Dedifferentiated amniotic fluid mesenchymal stem cell (primary cell): Measurements from ENCODE around the gene KSR2.

Experiments used
- DNase-seq: peaks from one replicate; pipeline ENCODE4 v3.0.0-alpha.2; 2016; ENCODE audit errors: extremely low spot score

The KSR2 gene

DNA sequence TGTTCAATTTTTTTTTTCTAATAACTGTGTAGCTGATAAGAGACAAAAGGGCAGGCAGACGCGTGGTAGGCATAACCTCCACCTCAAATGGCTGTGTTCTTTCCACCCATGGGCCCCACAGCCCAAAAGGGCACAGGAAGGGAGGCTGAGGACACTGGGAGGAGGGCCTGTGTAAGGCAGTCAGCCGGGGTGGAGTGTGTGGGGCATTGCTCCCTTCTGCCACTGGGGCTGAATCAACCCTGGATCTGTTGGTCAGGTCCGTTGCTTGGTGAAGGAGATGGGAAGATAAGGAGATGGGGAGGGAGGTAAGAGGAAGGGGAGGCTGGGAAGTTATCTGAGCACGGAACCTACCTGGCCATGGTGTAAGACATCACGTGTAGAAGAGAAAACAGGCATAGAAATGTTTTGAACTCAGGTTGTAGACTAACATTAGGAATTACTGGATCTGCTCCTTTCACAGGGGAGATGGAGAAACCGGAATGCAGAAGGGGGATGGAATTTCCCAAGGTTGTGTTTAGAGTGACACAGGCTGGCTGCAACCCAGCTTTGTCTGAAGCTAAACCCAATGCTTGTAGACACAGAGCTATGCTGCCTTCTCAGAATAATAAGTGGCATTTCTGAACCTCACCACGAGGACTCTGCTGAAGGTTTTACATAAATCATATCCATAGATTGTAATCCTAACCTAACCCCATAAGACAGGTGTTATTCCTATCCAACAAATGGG lies 468.9 kb downstream of the KSR2 start:
- DNase-seq, result no peak

DNA sequence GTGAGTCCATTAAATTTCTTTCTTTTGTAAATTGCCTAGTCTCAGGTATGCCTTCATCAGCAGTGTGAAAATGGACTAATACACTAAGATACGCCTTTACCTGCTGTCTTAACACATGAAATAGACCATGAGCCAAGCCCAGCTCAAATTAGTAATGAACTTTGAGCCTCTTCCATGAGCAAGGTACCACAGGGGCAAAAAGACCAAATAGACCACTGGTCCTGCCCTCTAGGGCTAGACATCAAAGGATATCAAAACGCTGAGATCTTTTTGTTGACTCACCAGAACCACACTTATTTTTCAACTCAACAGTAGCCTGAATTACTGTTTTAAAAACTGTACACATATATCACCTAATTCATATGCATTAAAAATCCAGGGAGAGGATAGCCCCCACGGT lies 469.9 kb downstream of the KSR2 start:
- DNase-seq, result no peak

DNA sequence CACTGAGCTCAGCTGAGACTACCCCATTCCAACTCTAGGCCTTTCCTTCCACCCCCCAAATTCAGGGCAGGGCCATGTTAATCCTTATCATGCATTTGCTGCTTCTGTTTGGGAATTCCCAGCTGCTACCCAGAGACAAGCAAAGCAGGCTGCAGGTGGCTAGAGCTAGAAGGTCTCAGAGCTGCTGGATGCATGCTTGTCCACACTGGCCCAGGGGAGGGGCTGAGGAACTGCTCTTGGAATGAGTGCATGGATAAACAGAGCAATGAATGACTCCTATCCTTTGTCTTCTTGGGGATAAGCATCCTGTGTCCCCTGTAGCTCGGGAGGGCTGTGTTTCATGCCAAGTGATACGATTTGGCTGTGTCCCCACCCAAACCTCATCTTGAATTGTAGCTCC lies 470.5 kb downstream of the KSR2 start:
- no peak for DNase-seq

DNA sequence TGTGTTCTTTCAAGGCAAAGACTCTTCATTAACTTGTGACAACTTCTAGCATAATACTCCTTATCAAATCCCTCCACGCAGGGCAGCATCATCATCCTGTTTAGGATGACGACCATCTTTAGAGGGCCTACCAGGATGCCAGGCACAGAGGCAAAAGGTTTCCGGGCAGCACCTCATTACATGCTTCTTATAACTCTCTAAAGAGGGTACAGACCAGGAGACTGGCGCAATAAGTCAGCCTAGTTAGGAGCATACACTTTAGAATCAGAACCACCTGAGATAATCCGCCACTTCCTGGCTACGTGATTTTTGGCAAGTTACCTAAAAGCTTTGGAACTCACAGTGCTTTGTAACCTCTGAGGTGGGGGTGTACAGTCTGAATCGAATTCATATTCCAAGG lies 471.4 kb downstream of the KSR2 start:
- no peak for DNase-seq

DNA sequence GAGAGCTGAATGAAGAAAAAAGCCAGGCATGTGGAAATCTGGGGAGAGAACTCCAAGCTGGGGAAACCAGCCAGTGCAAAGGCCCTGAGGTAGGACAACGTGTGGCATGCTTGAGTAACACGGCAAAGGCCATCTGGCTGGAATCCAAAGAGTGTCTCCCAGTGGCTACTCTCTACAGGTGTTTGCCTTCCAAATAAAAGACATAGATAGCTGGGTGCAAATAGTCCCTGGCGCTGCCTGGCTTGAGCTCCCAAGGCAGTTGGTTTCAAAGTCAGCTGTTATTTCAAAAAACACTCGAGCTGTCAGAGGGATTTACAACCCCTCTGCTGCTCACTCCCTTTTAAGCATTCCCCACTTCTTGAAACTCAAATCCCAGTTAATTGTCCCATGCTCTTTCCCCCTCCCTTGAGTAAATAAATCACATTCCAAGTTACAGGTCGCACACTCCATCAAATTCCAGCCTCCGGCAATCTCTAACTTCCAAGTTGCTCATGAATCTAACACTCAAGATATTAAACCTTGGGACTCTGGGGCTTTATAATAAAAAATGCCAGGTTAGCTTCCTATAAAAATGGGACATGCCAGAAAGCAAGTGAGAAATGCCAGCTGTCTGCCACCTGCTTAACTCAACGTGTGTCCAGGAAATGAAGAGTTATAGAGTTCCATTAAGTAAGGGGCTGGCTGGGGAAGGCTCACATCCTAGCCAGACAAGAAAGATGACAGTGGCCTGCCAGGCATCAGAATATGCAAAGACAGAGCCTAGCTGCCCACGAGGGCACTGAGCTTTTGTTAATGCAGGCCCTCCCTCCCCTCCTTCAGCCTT lies 473.7 kb downstream of the KSR2 start:
- no peak for DNase-seq

DNA sequence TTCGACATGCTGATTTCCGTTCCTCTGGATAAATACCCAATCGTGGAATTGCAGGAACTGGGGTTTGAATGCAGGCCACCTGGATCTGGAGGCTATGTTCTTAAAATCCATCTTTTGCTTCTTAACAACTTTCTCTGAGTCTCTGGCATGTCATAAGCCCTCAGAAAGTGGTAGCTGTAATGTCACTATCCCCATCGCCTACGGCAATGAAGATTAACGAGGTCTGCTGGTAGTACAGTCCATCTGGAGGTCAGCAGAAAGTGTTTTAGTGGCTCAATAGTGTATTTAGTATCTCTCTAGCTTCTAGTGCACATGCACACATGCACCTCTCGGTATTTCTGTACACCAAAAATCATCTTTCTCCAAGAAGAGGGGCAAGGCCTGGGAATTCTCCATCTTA lies 477.1 kb downstream of the KSR2 start:
- DNase-seq, result no peak

DNA sequence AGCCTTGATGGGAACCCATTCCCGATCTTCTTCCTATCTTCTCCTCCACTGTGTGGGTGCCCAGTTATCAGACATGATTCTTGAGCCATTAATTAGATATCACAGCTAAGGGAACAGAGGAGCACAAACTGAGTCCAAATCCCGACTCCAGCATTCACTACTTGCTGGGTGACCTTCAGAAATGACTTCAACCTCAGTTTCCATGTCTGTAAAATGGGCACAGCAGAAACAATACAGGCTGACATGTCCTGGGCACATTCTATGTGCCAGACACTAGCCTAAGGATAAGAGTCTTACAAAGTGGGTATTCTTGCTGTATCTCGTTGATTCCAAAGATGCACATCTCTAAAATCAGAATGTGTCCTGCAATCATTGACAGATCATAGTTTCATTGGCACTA lies 478.7 kb downstream of the KSR2 start:
- no peak for DNase-seq

DNA sequence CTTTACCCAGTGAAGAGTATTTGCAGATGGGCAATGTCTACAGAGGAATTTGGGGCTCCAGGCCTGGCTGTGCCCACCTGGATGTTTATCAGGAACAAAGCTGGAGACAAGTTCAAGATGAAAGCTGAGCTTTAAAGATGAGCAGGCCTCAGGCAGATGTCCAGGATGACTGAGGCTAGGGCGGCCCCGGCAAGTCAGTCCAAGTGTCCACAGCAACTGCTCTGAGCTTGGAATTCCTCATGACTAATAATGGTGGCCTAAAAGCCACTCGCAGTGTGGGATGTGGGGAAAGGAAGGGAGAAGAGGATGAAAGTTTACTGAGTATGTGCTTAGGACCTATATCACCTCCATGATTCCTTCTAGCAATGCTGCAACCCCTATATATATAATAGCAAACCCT lies 479.1 kb downstream of the KSR2 start:
- DNase-seq, result no peak

DNA sequence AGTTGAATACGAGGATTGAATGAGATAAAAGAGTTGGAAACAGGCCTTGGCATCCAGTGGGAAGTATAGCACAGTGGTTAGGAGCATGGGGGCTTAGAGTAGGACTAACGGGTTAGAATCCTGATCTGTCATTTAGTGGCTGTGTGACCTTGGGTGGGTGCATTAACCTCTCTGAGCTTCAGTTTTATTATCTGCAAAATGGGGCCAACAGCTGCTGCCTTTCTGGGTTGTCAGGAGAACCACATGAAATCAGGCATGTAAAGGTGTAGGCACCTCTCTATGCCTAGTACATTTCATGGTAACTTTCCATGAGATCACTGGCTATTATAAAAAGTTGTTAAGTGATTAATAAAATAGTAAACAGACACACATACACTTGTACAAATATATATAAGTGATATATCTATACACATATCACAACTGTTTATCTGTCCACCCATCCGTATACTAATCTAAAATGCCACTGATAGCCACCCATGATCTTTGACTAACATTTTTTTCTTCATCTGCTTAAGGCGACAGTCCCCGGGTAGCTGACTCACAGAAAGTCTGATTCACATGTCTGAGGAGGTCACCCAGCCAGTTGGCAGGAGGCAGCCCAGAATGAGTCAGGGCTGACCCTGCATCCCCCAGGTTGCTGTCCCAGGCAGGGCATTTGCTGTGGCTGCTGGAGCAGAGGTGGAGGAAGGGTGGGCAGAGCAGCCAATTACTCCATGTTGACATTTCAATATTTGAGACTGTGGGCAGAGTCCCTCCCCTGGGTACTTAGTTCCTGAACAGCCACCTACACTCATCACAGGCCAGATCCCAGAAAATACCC lies 481.7 kb downstream of the KSR2 start:
- no peak for DNase-seq

DNA sequence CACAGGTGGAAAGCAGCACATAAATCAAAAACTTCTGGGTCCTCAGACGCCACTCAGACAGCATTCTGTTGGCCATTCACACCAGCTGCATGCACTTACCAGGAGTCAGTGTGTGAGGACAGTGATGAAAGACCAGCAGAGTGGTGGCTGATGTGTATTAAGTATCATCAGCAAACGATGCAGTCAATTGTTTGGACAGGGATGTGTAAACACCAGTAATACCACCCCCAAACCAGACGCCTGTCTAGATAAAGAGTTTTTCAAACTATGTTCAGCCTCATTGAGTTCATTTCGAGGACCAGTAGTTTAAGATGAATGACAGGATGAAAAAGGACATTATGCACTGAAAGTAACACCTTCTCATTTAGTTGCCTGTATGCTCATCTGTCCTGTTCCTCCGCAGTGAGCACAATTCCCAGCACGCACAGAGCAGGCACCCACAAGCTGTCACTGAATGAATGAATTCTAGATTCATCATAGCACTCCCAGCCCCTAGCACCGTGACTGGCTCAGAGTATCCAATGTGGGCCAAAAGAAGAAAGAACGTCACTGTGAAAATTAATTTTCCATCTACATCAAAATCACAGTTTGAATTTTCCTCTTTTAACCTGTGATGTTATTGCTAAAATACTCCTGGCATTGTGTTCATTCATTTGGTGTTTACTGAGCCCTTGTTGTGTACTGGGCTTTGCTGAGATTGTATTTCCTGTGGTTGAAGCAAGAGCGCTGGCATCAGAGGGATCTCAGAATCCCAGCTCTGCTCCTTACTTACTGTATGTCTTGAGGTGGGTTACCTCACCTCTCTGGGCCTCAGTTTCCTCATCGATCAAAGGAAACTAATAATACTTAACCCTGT lies 482.6 kb downstream of the KSR2 start:
- no peak for DNase-seq

DNA sequence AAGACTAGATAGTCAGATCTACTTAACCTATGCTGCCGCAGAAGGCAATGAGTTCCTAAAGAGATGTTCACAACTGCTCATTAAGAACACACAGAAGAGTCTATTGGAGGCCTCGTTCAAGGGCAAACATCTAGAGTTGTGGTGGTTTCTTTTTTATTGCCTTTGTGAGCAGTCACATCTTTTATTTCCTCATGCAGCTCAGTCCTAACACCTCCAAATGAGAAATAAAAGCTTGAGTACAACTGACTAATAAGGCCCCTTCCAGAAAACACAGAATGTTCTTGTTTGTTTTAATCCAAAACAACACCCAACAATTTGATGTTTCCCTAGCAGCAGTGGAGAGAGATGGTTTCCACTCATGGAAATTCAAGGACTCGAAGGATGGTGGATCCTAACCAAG lies 483.9 kb downstream of the KSR2 start:
- DNase-seq, result no peak

DNA sequence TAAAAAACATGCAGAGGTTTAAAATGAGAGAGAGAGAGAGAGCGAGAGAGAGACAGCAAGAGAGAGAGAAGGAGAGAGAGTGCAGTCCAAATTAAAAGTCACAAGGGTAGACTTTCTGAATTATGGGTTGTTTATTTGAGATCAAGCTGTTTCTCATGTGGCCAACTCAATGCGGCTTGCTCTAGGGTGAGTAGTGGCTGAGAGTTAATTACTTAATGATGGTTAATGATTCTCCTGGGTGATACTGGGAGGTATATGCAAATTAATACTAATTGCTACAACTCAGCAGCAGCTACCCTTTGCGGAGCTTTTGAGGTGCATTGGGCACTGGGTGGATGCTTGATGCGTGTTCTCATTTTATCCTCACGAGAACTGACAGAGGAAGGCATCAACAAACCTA lies 485.3 kb downstream of the KSR2 start:
- no peak for DNase-seq

DNA sequence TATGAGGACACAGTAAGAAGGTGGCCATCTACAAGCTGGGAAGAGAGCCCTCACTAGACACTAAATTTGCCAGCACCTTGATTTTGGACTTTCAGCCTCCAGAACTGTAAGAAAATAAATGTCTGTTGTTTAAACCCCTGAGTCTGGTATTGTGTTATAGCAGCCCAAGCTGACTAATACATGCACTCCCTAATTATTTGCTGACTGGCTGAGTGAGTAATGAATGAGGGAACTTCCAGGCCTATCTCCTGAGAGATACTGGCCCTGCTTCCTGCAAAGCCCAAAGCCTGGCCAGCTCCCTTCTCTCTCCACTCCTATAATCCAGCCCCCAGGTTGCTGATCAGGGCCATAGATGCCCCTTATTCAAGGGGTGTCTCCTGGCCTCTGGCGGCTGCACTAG lies 487.3 kb downstream of the KSR2 start:
- no peak for DNase-seq

DNA sequence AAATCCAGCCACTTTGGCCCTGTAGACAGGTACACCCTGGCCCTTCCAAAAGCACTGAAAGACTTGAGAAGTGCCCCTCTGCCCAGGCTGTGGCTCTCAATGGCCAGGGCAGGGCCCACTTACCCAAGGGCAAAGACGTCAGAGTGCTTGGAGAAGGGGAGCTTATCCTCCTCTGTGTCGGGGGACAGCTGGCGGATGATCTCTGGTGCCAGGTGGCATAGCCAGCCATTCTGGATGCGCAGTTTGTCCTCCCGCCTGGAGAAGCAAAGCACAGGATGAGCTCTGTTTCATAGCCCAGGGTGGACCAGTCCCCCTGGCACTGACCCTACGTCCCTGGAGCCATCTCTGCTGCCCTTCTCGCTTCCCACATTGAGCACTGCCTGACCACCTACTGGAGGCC lies 492.4 kb downstream of the KSR2 start:
- DNase-seq, result no peak

DNA sequence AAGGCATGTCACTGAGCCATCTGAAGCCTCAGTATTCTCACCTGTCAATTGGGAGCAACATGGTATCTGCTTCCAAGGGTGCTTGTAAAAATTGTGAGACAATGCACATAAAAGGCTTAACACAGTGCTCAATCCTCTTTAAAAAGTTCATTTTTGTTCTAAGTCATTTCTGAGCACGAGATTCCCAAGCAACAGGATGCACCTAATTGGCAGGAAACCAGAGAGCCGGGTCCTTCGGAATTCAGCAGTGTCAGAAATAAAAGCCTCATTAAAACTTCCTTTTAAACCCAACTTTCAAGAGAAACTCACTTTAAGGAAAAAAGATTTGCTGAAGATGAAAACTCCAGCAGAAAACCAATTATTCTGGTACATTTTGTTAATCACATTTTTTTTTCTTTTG lies 494.9 kb downstream of the KSR2 start:
- no peak for DNase-seq

DNA sequence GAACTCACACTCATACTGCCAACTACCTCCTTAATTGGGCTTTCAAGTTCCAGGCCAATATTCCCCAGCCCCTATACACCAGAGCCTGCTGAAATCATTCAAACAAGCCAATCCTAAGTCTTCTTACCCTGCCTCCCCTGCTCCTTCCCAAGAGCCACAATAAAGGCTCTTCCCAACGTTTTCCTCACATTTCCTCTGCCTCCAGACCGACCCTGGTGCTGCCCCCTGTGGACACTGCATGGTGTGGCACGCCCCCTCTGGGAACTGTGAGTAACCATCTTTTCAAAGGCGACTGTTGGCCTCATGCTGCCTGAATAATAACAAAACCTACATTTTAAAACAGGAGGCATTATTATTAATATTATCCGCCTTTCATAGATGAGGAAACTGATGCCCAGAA lies 495.8 kb downstream of the KSR2 start:
- no peak for DNase-seq

DNA sequence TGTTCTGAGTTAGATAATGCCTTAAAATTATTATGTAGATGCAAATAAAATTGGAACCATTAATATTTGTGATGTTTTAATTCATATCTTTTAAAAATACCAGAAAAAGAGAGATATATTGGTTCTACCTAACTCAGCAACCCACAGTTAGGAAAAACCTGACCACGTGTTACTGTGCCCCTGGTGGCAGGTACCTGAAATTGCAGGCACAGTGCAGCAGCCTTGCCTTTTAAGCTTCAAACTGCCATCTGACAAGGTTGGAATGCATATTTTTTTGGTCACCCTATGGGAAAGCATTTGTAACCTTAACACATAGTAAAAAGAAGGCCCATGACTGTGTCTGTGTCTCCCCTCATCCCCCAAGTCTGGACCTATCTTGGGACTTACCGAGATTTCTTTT lies 498.0 kb downstream of the KSR2 start:
- DNase-seq, result no peak

DNA sequence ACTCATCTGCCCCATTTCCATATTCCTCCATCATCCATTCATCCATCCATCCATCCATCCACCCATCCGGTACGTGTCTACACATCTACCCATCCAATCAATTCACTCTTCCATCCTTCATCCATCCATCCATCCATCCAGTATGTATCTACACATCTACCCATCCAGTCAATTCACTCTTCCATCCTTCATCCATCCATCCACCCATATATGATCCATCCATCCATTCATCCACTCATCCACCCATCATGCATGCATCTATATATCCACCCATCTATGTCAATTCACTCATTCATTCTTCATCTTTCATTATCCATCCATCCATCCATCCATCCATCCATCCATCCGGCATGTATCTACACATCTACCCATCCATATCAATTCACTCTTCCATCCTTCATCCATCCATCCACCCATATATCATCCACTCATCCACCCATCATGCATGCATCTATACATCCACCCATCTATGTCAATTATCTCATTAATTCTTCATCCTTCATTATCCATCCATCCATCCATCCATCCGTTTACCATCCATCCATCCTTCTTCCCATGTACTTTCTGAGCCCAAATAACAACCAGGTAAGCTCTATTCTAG lies 498.8 kb downstream of the KSR2 start:
- DNase-seq, result no peak

DNA sequence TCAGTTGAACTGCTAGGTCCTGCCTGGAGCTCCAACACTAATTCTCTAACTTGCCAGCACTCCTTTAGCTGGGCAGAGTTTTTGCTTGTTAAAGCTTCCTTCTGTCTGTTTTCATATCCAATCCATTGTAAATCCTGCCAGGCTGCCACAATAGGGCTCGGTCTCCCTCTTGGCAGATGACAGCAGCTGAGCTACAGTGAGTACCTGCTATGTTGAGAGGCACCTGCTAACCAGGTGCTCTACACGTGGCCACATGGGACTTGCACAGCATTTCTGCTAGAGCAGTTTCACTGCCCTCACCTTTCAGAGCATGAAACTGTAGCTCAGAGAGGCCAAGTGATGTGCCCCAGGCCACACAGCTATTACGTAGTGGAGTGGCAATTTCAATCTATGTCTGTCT lies 500.8 kb downstream of the KSR2 start:
- DNase-seq, result no peak

DNA sequence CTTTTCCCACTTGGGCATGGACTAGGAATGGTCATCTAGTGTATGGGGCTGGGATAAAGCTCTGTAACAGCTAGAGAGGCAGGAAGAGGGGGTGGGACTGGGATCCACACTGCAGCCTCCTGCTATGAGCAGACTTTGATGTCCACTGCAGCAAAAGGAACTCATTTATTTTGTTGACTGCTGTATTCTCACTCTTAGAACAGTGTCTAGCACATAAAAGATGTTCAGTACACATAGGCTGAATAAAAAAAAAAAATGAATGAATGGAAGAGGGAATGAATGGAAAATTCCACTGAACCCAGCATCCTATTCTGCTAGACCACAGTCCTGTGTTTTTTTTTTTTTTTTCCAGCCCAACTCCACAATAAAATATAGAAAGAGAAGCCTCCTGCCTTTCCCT lies 501.2 kb downstream of the KSR2 start:
- DNase-seq, result no peak

DNA sequence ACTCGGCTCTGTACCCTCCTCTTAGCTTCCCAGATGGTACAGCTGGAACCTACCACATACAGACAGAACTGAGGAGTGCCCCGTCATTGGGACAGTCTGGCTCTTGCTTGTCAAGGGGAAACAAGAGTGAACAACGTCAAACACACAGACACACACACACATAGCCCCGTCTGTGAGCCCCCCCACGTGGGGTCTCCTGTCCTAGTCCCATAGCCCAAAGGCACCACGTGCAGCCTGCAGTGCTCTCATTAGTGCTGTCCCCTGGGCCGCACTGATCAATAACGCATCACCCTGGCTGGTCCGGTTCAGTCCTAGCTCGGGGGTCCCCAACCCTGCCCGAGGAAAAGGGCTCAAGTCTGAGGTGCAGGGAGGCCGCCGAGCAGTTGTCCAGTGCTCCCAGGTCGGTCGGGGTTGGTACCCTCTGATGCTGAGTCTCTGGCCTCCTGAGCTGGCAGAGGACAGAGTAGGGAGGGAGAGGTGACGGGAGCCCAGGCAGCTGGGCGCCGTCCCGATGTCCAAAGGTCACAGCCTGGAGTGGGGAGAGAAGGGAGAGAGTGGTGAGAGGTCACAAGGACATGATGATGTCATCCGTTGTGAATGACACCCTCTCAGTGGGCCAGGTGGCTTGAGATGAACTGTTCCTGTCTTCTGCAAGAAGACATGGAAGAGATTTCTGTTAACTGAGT lies 502.0 kb downstream of the KSR2 start:
- no peak for DNase-seq
